22Rv1 (cell line): Measurements from ENCODE around the gene TCIRG1.

Experiments used
- ZFX ChIP-seq: fragments of 450-650 bp; IDR thresholded peaks from 2 replicates; pipeline ENCODE4 v1.6.1; 2017; ENCODE audit warnings: antibody characterized with exemption, borderline replicate concordance
- TF ChIP-seq, protein P1 (sequence below): fragments of 450-650 bp; IDR thresholded peaks from 2 replicates; pipeline ENCODE4 v1.5.1; 2017; ENCODE audit warnings: mild to moderate bottlenecking

GRCh38 chr11:68040101-68040956 is 1.5 kb downstream of the TCIRG1 start:
- TF ChIP-seq, protein P1, sequence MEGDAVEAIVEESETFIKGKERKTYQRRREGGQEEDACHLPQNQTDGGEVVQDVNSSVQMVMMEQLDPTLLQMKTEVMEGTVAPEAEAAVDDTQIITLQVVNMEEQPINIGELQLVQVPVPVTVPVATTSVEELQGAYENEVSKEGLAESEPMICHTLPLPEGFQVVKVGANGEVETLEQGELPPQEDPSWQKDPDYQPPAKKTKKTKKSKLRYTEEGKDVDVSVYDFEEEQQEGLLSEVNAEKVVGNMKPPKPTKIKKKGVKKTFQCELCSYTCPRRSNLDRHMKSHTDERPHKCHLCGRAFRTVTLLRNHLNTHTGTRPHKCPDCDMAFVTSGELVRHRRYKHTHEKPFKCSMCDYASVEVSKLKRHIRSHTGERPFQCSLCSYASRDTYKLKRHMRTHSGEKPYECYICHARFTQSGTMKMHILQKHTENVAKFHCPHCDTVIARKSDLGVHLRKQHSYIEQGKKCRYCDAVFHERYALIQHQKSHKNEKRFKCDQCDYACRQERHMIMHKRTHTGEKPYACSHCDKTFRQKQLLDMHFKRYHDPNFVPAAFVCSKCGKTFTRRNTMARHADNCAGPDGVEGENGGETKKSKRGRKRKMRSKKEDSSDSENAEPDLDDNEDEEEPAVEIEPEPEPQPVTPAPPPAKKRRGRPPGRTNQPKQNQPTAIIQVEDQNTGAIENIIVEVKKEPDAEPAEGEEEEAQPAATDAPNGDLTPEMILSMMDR, result no peak
- no peak for TF ChIP-seq ZFX
